Breast epithelium (tissue), 4 donors: ENCODE results near the gene MATN3. TPM values are rescaled to one million over a fixed set of nuclear protein-coding genes. Genes with fewer than 3 reads are reported as not detected.

Source experiments
- DNase-seq, 2 donors: peaks; one replicate each; pipeline ENCODE4 v3.0.0-alpha.2; 2019; ENCODE audit warnings: low spot score in 2 of 2
- H3K27ac ChIP-seq, 2 donors: fragments of 200-600 bp; sonication (generic) in 1 of 2; one replicate each; pipeline ENCODE4 v1.5.1; 2016 to 2019; ENCODE audit warnings: mild to moderate bottlenecking in 1 of 2
- H3K27me3 ChIP-seq, 2 donors: fragments of 200-600 bp; sonication (generic) in 1 of 2; one replicate each; pipeline versions ENCODE4 v1.5.1 to v1.6.0; 2017 to 2019; ENCODE audit warnings: control low read depth in 1 of 2, mild to moderate bottlenecking in 1 of 2
- H3K36me3 ChIP-seq: fragments of 200-600 bp; one replicate; pipeline ENCODE4 v1.5.1; 2019
- H3K4me1 ChIP-seq, 2 donors: fragments of 200-600 bp; sonication (generic); one replicate each; pipeline ENCODE4 v1.5.1; 2016 to 2019; ENCODE audit warnings: control low read depth in 1 of 2
- H3K4me3 ChIP-seq, 3 donors: fragments of 200-600 bp; sonication (generic); 1 replicate in 2 of 3; 2 replicates in 1 of 3; pipeline ENCODE4 v1.5.1; 2016 to 2019; ENCODE audit warnings: mild to moderate bottlenecking in 3 of 3, moderate library complexity in 2 of 3
- H3K9me3 ChIP-seq, 2 donors: fragments of 200-600 bp; sonication (generic) in 1 of 2; one replicate each; pipeline ENCODE4 v1.5.1; 2016 to 2019; ENCODE audit warnings: control low read depth in 1 of 2
- POLR2A ChIP-seq: fragments of 450-650 bp; IDR thresholded peaks from one replicate; pipeline ENCODE4 v1.6.1; 2016; ENCODE audit warnings: antibody characterized with exemption, mild to moderate bottlenecking, moderate library complexity
- POLR2AphosphoS5 ChIP-seq, 3 donors: sonication (generic); formaldehyde crosslinking; IDR thresholded peaks; one replicate each; pipeline ENCODE4 v1.6.1; 2017; ENCODE audit warnings: antibody characterized with exemption in 3 of 3
- intact Hi-C: fragments of 100-400 bp; cut with DNase I; formaldehyde crosslinking; loops from one replicate; pipeline ENCODE4 v1.15.1; 2023; ENCODE audit warnings: low total_unique reads
- total RNA-seq, 3 donors: library from RNA; depleted of rRNA; stranded (reverse); fragments of >200 nt; gene quantifications; one replicate each; pipeline ENCODE4 v1.1.0, GENCODE V29; 2016
- TF ChIP-seq, protein P1 (sequence below), 3 donors: fragments of 450-650 bp; IDR thresholded peaks; one replicate each; pipeline ENCODE4 v1.5.1; 2016 to 2017; ENCODE audit warnings: antibody characterized with exemption in 3 of 3, mild to moderate bottlenecking in 3 of 3, moderate library complexity in 3 of 3

The MATN3 gene
- total RNA-seq, 3 donors from 2014 or later: 1.3 to 2.9 (median 2.6) TPM

DNA sequence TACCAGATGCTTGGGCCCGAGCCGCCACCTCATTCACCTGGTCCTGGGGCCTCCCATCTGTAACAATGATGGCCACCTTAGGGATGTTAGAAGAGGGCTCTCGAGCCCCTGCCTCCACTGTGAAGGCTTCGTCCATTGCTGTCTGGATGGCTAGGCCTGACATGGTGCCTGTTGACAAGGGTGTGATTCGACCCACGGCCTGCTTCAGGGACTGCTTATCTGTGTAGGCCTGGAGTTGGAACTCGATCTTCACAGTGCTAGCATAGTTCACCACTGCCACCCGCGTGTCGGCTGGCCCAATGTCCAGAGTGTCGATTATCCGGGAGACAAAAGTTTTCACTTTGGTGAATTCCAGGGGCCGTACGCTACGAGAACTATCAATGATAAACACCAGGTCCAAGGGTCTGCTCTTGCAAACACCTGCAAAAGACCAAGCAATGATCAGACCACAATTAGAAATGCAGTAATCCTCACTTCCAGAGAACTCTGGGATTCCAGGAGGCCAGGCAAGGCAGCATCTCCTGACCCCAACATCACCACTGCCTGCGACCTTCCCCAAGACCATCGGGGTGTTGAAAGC is 6.5 kb downstream of the MATN3 start:
- H3K36me3 ChIP-seq: no peaks in the 10 kb centered on the region
- no peak for DNase-seq
- no peaks in the 10 kb centered on the region for H3K9me3 ChIP-seq
- H3K27ac ChIP-seq: no peak overlapping the region
- TF ChIP-seq POLR2A (no peak), POLR2AphosphoS5 (IDR thresholded peaks at IDR 0.05) (no peak)
- TF ChIP-seq, protein P1, sequence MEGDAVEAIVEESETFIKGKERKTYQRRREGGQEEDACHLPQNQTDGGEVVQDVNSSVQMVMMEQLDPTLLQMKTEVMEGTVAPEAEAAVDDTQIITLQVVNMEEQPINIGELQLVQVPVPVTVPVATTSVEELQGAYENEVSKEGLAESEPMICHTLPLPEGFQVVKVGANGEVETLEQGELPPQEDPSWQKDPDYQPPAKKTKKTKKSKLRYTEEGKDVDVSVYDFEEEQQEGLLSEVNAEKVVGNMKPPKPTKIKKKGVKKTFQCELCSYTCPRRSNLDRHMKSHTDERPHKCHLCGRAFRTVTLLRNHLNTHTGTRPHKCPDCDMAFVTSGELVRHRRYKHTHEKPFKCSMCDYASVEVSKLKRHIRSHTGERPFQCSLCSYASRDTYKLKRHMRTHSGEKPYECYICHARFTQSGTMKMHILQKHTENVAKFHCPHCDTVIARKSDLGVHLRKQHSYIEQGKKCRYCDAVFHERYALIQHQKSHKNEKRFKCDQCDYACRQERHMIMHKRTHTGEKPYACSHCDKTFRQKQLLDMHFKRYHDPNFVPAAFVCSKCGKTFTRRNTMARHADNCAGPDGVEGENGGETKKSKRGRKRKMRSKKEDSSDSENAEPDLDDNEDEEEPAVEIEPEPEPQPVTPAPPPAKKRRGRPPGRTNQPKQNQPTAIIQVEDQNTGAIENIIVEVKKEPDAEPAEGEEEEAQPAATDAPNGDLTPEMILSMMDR (IDR thresholded peaks at IDR 0.05): no peak
- no peaks in the 10 kb centered on the region for H3K4me1 ChIP-seq
- H3K27me3 ChIP-seq: no peaks in the 10 kb centered on the region
- no peak overlapping the region for H3K4me3 ChIP-seq
- intact Hi-C loops: no loop called here

DNA sequence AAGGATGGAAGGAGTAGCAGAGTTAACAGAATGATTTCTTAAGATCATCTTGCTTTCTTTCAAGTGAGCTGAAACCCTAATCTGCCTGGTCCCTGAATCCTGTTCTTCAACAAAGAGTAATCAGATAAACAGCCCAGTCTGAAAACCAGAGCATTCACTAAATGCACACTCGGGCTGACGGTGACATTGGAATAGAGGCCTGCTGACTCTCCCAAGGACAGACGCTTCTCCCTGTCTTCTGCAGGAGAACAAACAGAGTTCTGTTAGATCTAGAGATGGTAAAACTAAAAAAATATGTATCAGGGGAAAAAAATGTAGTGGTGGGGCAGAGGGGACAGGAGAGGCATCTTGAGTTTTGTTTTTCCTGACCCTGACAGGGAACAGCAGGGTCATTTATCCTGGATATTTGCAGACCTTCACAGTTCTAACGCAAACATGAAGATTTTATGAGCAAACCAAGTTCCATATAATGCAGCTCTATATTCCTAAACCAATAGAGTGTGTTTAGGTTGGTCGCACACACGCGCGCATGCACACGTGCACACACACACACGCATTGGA is 7.3 kb downstream of the MATN3 start:
- TF ChIP-seq POLR2AphosphoS5 (IDR thresholded peaks at IDR 0.05): no peak
- TF ChIP-seq, protein P1 (IDR thresholded peaks at IDR 0.05): no peak
- intact Hi-C loops: no loop called here

DNA sequence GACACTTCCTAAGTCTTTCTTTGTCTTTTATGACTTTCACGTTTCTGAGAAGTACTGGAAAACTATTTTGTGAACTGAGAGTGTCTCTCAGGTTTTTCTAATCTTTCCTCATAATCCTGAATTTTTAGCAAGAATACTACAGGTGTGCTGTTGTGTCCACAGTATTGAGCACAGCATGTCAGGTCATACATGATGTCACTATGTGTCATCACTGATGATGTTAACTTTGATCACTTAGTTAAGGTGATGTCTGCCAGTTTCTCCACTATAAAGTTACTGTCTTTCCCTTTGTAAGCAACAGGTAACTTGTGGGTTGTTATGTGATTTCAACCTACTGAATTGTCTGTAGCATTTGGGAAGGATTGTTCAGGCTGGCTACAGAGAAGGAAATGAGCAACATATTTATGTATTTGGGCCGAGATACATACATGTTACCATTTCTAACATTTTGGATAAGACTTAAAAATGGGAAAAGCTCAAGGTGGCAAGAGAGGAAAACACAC is 11.1 kb downstream of the MATN3 start:
- Histone ChIP-seq H3K27ac (no peak overlapping the region), H3K4me3 (no peak overlapping the region), H3K9me3 (no peaks in the 10 kb centered on the region), H3K36me3 (no peaks in the 10 kb centered on the region), H3K27me3 (no peaks in the 10 kb centered on the region), H3K4me1 (no peaks in the 10 kb centered on the region)
- TF ChIP-seq, protein P1 (IDR thresholded peaks at IDR 0.05): no peak
- TF ChIP-seq POLR2AphosphoS5 (IDR thresholded peaks at IDR 0.05) (no peak), POLR2A (no peak)
- no peak for DNase-seq
- intact Hi-C loops: no loop called here

More for the DNA sequence above, 7.3 kb downstream of the MATN3 start:
- H3K4me1 ChIP-seq: no peaks in the 10 kb centered on the region
- no peak for DNase-seq
- H3K9me3 ChIP-seq: no peaks in the 10 kb centered on the region
- H3K4me3 ChIP-seq: no peak overlapping the region
- H3K36me3 ChIP-seq: no peaks in the 10 kb centered on the region
- no peak overlapping the region for H3K27ac ChIP-seq
- no peaks in the 10 kb centered on the region for H3K27me3 ChIP-seq

DNA sequence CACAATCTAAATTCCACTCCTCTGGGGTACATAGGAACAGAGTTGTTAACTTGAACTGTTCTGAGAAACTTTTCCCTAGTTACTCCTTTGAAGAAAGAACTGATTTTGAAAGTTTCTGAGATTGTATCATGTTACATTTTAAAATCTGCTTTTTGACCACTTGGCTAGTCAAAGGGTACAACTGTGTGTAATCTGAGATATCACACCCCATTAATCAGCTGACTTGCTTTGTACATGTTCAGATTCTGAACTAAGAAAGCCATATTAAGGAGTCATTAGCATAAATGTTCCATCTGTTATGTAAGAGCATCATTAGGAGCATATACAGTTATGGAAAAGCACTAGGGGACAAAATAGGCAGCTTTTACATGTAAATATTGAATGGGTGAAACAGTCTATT is 18.7 kb downstream of the MATN3 start:
- TF ChIP-seq, protein P1 (IDR thresholded peaks at IDR 0.05): no peak
- no peak for TF ChIP-seq POLR2AphosphoS5 (IDR thresholded peaks at IDR 0.05)
- no peak for TF ChIP-seq POLR2A
- Histone ChIP-seq H3K4me1 (no peaks in the 10 kb centered on the region), H3K27ac (no peak overlapping the region), H3K36me3 (no peaks in the 10 kb centered on the region), H3K27me3 (no peaks in the 10 kb centered on the region), H3K9me3 (no peaks in the 10 kb centered on the region), H3K4me3 (no peak overlapping the region)
- DNase-seq: no peak
- intact Hi-C loops: no loop called here

DNA sequence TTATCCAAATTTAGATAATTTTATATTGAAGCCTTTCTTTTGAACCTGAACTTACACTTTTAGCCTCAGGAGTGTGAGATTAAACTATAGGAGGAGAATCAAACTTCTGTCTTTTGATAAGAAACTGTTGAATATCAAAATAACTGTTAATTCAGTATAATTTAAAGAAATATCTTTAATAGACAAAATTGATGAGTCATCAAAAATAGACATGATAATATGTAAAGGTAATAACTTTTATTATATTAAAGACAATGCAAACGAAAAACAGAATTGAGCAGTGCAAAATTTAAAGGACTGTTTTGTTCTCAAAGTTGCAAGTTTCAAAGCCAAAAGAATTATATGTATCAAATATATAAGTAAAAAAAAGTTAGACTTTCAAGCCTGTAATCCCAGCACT is 20.6 kb downstream of the MATN3 start:
- Histone ChIP-seq H3K27ac (no peak overlapping the region), H3K4me1 (no peaks in the 10 kb centered on the region), H3K36me3 (no peaks in the 10 kb centered on the region), H3K9me3 (no peaks in the 10 kb centered on the region), H3K4me3 (no peak overlapping the region), H3K27me3 (no peaks in the 10 kb centered on the region)
- DNase-seq: no peak
- TF ChIP-seq POLR2AphosphoS5 (IDR thresholded peaks at IDR 0.05): no peak
- no peak for TF ChIP-seq POLR2A
- TF ChIP-seq, protein P1 (IDR thresholded peaks at IDR 0.05): no peak
- intact Hi-C loops: no loop called here
